HepG2 (cell line): ENCODE results near the gene SELENOH. TPM values are rescaled to one million over a fixed set of nuclear protein-coding genes. Genes with fewer than 3 reads are reported as not detected.

ENCODE experiments used
- NR2F1 ChIP-seq, 2 experiments: fragments of 450-650 bp in 1 of 2; formaldehyde crosslinking in 1 of 2; IDR thresholded peaks; 2 replicates each; pipeline versions ENCODE4 v1.5.0 to v1.6.1; 2016 to 2020; ENCODE audit warnings: mild to moderate bottlenecking in 1 of 2, missing compliant biosample characterization in 1 of 2, missing genetic modification reagents in 1 of 2, moderate library complexity in 1 of 2
- RFXANK ChIP-seq: IDR thresholded peaks from 2 replicates; pipeline ENCODE4 v1.6.1; 2016
- TEAD3 ChIP-seq: optimal IDR thresholded peaks from 2 replicates; pipeline ENCODE3; 2016; ENCODE audit warnings: borderline replicate concordance
- ZFP36 ChIP-seq: fragments of 150-350 bp; IDR thresholded peaks from 2 replicates; pipeline ENCODE4 v1.6.1; 2018; ENCODE audit warnings: borderline replicate concordance, low read length, low read depth; ENCODE audit not compliant: partially characterized antibody
- ZMYM2 ChIP-seq: sonication (generic); formaldehyde crosslinking; IDR thresholded peaks from 2 replicates; pipeline ENCODE4 v1.8.0; 2022; ENCODE audit warnings: mild to moderate bottlenecking, missing genetic modification reagents
- ZNF12 ChIP-seq: sonication (generic); formaldehyde crosslinking; IDR thresholded peaks from 2 replicates; pipeline ENCODE4 v1.5.0; 2020; ENCODE audit warnings: missing genetic modification reagents
- ZNF3 ChIP-seq: IDR thresholded peaks from 2 replicates; pipeline ENCODE4 v1.7.0; 2017; ENCODE audit warnings: inconsistent platforms
- ZNF652 ChIP-seq: IDR thresholded peaks from 2 replicates; pipeline ENCODE4 v1.6.1; 2016; ENCODE audit warnings: low read depth, borderline replicate concordance
- ZNF709 ChIP-seq: sonication (generic); formaldehyde crosslinking; IDR thresholded peaks from 2 replicates; pipeline ENCODE4 v1.5.0; 2020; ENCODE audit warnings: mild to moderate bottlenecking, missing genetic modification reagents
- ZSCAN12 ChIP-seq: sonication (generic); formaldehyde crosslinking; IDR thresholded peaks from 2 replicates; pipeline ENCODE4 v1.9.0; 2021; ENCODE audit warnings: mild to moderate bottlenecking, missing genetic modification reagents
- polyA plus RNA-seq, 8 experiments: library from polyadenylated mRNA; depleted of rRNA in 3 of 8; stranded (reverse) in 7 of 8; unstranded in 1 of 8; fragments of >200 nt; fragmentation: Illumina TruSeq in 4 of 8; extraction: Trizol in 4 of 8; gene quantifications; 2 replicates each; pipeline versions ENCODE4 v1.2.1 to v1.2.3, GENCODE V29; 2011 to 2016; ENCODE audit warnings: low read depth in 4 of 8, missing spikeins in 1 of 8, mixed read lengths in 1 of 8; ENCODE audit not compliant: insufficient read depth in 1 of 8
- total RNA-seq, 5 experiments: library from RNA; depleted of rRNA; stranded (reverse); fragments of >200 nt; fragmentation: Illumina TruSeq; extraction: Trizol; gene quantifications; 2 replicates each; pipeline ENCODE4 v1.2.3, GENCODE V29; 2016; ENCODE audit warnings: low read depth in 1 of 5
- TF ChIP-seq, protein P1 (sequence below): sonication (generic); formaldehyde crosslinking; IDR thresholded peaks from 2 replicates; pipeline ENCODE4 v1.5.1; 2020; ENCODE audit warnings: mild to moderate bottlenecking, moderate library complexity, missing genetic modification reagents
- TF ChIP-seq, protein P2 (sequence below): sonication (generic); formaldehyde crosslinking; conservative IDR thresholded peaks from 2 replicates; pipeline ENCODE4 v1.8.0; 2022; ENCODE audit warnings: mild to moderate bottlenecking, moderate library complexity, missing genetic modification reagents
- TF ChIP-seq, protein P3 (sequence below): sonication (generic); formaldehyde crosslinking; IDR thresholded peaks from 2 replicates; pipeline ENCODE4 v1.8.0; 2022; ENCODE audit warnings: mild to moderate bottlenecking, missing genetic modification reagents
- TF ChIP-seq, protein P4 (sequence below), 2 experiments: sonication (generic) in 1 of 2; formaldehyde crosslinking in 1 of 2; IDR thresholded peaks; 2 replicates each; pipeline versions ENCODE4 v1.4.0 to v1.6.1; 2018 to 2020; ENCODE audit warnings: missing genetic modification reagents in 2 of 2, borderline replicate concordance in 1 of 2, low read depth in 1 of 2, mild to moderate bottlenecking in 1 of 2, missing biosample characterization in 1 of 2

SELENOH gene
- total and polyA plus RNA-seq, 2 of the 13 experiments (the other 11 are each of a cell fraction or from before 2014, with no cell fraction given) = 27.2 to 77.4 TPM

DNA sequence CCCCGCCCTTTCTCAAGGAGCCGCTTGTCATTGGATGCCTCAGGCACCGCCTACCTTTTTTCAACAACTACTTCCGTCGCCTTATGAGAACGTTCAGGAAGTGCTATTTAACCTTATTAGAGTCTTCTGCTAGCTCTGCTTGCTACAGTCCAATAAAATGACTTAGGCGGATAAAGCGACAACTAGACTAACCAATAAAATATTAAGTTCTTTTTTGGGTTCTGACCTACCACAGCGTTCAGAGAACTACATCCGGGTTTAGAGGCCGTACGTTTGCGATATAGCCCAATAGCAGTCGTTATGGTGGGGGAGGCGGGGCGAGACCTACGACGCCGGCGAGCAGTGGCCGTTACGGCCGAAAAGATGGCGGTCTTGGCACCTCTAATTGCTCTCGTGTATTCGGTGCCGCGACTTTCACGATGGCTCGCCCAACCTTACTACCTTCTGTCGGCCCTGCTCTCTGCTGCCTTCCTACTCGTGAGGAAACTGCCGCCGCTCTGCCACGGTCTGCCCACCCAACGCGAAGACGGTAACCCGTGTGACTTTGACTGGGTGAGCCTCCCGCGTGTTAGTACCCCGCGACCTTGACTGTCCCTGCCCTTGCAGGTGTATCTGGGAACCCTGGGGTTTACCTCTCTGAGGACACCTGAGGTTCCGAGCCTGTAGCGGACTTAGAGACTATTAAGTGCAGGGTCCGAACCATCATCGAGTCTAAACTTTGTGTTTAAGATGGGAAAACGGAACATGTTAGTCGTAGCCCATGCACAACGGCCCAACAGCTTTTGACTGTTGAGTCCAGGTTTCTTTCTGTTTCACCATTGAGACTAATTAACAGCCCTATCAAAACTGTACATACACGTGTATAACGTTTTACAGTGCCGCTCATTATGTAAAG, 28.8 kb upstream of the SELENOH start, which contains the start of gene TMX2 (continued):
- TF ChIP-seq, protein P1, sequence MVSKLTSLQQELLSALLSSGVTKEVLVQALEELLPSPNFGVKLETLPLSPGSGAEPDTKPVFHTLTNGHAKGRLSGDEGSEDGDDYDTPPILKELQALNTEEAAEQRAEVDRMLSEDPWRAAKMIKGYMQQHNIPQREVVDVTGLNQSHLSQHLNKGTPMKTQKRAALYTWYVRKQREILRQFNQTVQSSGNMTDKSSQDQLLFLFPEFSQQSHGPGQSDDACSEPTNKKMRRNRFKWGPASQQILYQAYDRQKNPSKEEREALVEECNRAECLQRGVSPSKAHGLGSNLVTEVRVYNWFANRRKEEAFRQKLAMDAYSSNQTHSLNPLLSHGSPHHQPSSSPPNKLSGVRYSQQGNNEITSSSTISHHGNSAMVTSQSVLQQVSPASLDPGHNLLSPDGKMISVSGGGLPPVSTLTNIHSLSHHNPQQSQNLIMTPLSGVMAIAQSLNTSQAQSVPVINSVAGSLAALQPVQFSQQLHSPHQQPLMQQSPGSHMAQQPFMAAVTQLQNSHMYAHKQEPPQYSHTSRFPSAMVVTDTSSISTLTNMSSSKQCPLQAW (CRISPR knock-in tag) = peak; percentile 17; the same call in 1 of the 2 replicates
- TF ChIP-seq ZNF12 (CRISPR knock-in tag) (no peak), ZNF709 (CRISPR knock-in tag) (no peak), ZNF3 (CRISPR knock-in tag) (no peak), ZNF652 (CRISPR knock-in tag) (no peak), RFXANK (CRISPR knock-in tag) (no peak), ZSCAN12 (no peak), NR2F1 (CRISPR knock-in tag; IDR thresholded peaks at IDR 0.05) (no peak), ZMYM2 (CRISPR knock-in tag) (no peak), ZFP36 (no peak), TEAD3 (peak; percentile 20)
- TF ChIP-seq, protein P2, sequence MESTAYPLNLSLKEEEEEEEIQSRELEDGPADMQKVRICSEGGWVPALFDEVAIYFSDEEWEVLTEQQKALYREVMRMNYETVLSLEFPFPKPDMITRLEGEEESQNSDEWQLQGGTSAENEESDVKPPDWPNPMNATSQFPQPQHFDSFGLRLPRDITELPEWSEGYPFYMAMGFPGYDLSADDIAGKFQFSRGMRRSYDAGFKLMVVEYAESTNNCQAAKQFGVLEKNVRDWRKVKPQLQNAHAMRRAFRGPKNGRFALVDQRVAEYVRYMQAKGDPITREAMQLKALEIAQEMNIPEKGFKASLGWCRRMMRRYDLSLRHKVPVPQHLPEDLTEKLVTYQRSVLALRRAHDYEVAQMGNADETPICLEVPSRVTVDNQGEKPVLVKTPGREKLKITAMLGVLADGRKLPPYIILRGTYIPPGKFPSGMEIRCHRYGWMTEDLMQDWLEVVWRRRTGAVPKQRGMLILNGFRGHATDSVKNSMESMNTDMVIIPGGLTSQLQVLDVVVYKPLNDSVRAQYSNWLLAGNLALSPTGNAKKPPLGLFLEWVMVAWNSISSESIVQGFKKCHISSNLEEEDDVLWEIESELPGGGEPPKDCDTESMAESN = no peak
- TF ChIP-seq, protein P3, sequence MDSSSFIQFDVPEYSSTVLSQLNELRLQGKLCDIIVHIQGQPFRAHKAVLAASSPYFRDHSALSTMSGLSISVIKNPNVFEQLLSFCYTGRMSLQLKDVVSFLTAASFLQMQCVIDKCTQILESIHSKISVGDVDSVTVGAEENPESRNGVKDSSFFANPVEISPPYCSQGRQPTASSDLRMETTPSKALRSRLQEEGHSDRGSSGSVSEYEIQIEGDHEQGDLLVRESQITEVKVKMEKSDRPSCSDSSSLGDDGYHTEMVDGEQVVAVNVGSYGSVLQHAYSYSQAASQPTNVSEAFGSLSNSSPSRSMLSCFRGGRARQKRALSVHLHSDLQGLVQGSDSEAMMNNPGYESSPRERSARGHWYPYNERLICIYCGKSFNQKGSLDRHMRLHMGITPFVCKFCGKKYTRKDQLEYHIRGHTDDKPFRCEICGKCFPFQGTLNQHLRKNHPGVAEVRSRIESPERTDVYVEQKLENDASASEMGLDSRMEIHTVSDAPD = no peak
- TF ChIP-seq, protein P4, sequence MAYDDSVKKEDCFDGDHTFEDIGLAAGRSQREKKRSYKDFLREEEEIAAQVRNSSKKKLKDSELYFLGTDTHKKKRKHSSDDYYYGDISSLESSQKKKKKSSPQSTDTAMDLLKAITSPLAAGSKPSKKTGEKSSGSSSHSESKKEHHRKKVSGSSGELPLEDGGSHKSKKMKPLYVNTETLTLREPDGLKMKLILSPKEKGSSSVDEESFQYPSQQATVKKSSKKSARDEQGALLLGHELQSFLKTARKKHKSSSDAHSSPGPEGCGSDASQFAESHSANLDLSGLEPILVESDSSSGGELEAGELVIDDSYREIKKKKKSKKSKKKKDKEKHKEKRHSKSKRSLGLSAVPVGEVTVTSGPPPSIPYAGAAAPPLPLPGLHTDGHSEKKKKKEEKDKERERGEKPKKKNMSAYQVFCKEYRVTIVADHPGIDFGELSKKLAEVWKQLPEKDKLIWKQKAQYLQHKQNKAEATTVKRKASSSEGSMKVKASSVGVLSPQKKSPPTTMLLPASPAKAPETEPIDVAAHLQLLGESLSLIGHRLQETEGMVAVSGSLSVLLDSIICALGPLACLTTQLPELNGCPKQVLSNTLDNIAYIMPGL (CRISPR knock-in tag; IDR thresholded peaks at IDR 0.05; ENCODE audit: borderline replicate concordance in 1 of 2, low read depth in 1 of 2) = peak; percentile 18 to 70; a peak in 3 of 4 replicates
